Breast epithelium (tissue), 3 donors: Measurements from ENCODE around the gene RECQL5.

ENCODE experiments used
- POLR2A ChIP-seq: fragments of 450-650 bp; IDR thresholded peaks from one replicate; pipeline ENCODE4 v1.6.1; 2016; ENCODE audit warnings: antibody characterized with exemption, mild to moderate bottlenecking, moderate library complexity
- TF ChIP-seq, protein P1 (sequence below), 3 donors: fragments of 450-650 bp; IDR thresholded peaks; one replicate each; pipeline ENCODE4 v1.5.1; 2016 to 2017; ENCODE audit warnings: antibody characterized with exemption in 3 of 3, mild to moderate bottlenecking in 3 of 3, moderate library complexity in 3 of 3

DNA sequence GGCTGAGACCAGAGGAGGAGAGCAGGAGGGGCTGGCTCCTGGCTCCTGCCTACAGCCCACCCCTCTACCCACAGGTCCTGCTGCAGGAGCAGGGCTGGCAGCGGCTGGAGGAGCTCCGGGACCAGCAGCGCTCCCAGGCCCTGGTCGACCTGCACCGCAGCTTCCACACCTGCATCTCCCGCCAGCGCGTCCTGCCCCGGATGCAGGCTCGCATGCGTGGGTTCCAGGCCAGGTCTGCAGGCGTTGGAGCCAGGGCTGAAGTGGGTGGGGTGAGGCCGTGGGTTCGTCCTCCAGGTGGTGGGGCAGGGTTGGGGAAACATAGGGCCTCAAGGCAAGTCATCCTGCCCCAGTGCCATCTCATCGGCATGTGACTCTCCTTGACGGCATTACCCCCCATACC, 61.2 kb downstream of the RECQL5 start:
- TF ChIP-seq, protein P1, sequence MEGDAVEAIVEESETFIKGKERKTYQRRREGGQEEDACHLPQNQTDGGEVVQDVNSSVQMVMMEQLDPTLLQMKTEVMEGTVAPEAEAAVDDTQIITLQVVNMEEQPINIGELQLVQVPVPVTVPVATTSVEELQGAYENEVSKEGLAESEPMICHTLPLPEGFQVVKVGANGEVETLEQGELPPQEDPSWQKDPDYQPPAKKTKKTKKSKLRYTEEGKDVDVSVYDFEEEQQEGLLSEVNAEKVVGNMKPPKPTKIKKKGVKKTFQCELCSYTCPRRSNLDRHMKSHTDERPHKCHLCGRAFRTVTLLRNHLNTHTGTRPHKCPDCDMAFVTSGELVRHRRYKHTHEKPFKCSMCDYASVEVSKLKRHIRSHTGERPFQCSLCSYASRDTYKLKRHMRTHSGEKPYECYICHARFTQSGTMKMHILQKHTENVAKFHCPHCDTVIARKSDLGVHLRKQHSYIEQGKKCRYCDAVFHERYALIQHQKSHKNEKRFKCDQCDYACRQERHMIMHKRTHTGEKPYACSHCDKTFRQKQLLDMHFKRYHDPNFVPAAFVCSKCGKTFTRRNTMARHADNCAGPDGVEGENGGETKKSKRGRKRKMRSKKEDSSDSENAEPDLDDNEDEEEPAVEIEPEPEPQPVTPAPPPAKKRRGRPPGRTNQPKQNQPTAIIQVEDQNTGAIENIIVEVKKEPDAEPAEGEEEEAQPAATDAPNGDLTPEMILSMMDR (IDR thresholded peaks at IDR 0.05) = no peak
- TF ChIP-seq POLR2A = no peak
